Measurements from ENCODE around the gene STX18.
"Not testable (repeated sequence)": the region's sequence is repeated elsewhere in the genome, so short reads cannot be mapped to it uniquely, and the experiment has no call there.

Gene STX18

GRCh38 chr4:4479366-4479765 is 62.5 kb downstream of the STX18 start:
- DNase-seq (ENCODE audit: low spot score): no peak

GRCh38 chr4:4477796-4478195 is 64.1 kb downstream of the STX18 start:
- DNase-seq (ENCODE audit: low spot score): no peak

GRCh38 chr4:4477391-4477790 is 64.5 kb downstream of the STX18 start:
- DNase-seq (ENCODE audit: low spot score): no peak

- DNase-seq (ENCODE audit: low spot score): no peak
Observed at GRCh38 chr4:4474476-4474875, 67.4 kb downstream of the STX18 start.

- DNase-seq (ENCODE audit: low spot score): no peak
Observed at GRCh38 chr4:4472344-4472958, 69.4 kb downstream of the STX18 start.

GRCh38 chr4:4471195-4471594 is 70.7 kb downstream of the STX18 start:
- DNase-seq (ENCODE audit: low spot score): no peak

- no peak for DNase-seq (ENCODE audit: low spot score)
Observed at GRCh38 chr4:4470208-4470607, 71.6 kb downstream of the STX18 start.

GRCh38 chr4:4465238-4465637 is 76.6 kb downstream of the STX18 start:
- DNase-seq (ENCODE audit: low spot score): not testable (repeated sequence)

- no peak for DNase-seq (ENCODE audit: low spot score)
Observed at GRCh38 chr4:4462970-4463369, 78.9 kb downstream of the STX18 start.

GRCh38 chr4:4461850-4462249 is 80.0 kb downstream of the STX18 start:
- no peak for DNase-seq (ENCODE audit: low spot score)

GRCh38 chr4:4461178-4461577 is 80.7 kb downstream of the STX18 start:
- DNase-seq (ENCODE audit: low spot score): no peak

GRCh38 chr4:4460759-4461158 is 81.1 kb downstream of the STX18 start:
- no peak for DNase-seq (ENCODE audit: low spot score)

GRCh38 chr4:4459181-4459580 is 82.7 kb downstream of the STX18 start:
- no peak for DNase-seq (ENCODE audit: low spot score)

- DNase-seq (ENCODE audit: low spot score): no peak
Observed at GRCh38 chr4:4457803-4458553, 83.9 kb downstream of the STX18 start.

GRCh38 chr4:4456816-4457578 is 84.9 kb downstream of the STX18 start:
- DNase-seq (ENCODE audit: low spot score): no peak

GRCh38 chr4:4456351-4456750 is 85.5 kb downstream of the STX18 start:
- no peak for DNase-seq (ENCODE audit: low spot score)

GRCh38 chr4:4455210-4455865 is 86.5 kb downstream of the STX18 start:
- no peak for DNase-seq (ENCODE audit: low spot score)

- DNase-seq (ENCODE audit: low spot score): peak; percentile 23
Observed at GRCh38 chr4:4446434-4446833, 95.4 kb downstream of the STX18 start.

- DNase-seq (ENCODE audit: low spot score): no peak
Observed at GRCh38 chr4:4443821-4444220, 98.0 kb downstream of the STX18 start.

GRCh38 chr4:4440333-4441061 is 101.4 kb downstream of the STX18 start:
- DNase-seq (ENCODE audit: low spot score): no peak

GRCh38 chr4:4439782-4440181 is 102.1 kb downstream of the STX18 start:
- DNase-seq (ENCODE audit: low spot score): no peak

- no peak for DNase-seq (ENCODE audit: low spot score)
Observed at GRCh38 chr4:4438891-4439290, 103.0 kb downstream of the STX18 start.

Measured in RKO (cell line).